Thoracic aorta (tissue), 2 donors: Measurements from ENCODE around the gene SLC4A3. TPM values are rescaled to one million over a fixed set of nuclear protein-coding genes. Genes with fewer than 3 reads are reported as not detected.
A peak's percentile ranks its signal among the peaks of the same experiment; 100 is the strongest.

Experiments
- ATAC-seq: fragments of 150-250 bp; one replicate; pipeline ENCODE4 v1.8.0; 2017; ENCODE audit warnings: low read depth; ENCODE audit not compliant: insufficient number of reproducible peaks, low FRiP score
- DNase-seq: peaks from one replicate; pipeline ENCODE4 v3.0.0-alpha.2; 2020; ENCODE audit warnings: low spot score
- H3K27ac ChIP-seq, 2 donors: fragments of 200-600 bp; sonication (generic); 1 replicate in 1 of 2; 2 replicates in 1 of 2; pipeline ENCODE4 v1.5.1; 2016; ENCODE audit warnings: mild to moderate bottlenecking in 2 of 2, moderate library complexity in 2 of 2
- H3K27me3 ChIP-seq: fragments of 200-600 bp; sonication (generic); replicated peaks from 2 replicates; pipeline ENCODE4 v1.6.0; 2016; ENCODE audit warnings: mild to moderate bottlenecking; ENCODE audit not compliant: insufficient read depth
- H3K36me3 ChIP-seq: fragments of 200-600 bp; sonication (generic); one replicate; pipeline ENCODE4 v1.5.1; 2016
- H3K4me1 ChIP-seq, 2 donors: fragments of 200-600 bp; sonication (generic); 1 replicate in 1 of 2; 2 replicates in 1 of 2; pipeline versions ENCODE4 v1.5.1 to v1.6.0; 2016; ENCODE audit warnings: low read depth in 2 of 2, mild to moderate bottlenecking in 1 of 2; ENCODE audit not compliant: control insufficient read depth in 1 of 2
- H3K4me3 ChIP-seq: fragments of 200-600 bp; sonication (generic); 2 replicates; pipeline ENCODE4 v1.5.1; 2016; ENCODE audit warnings: mild to moderate bottlenecking
- H3K9me3 ChIP-seq: fragments of 200-600 bp; sonication (generic); 2 replicates; pipeline ENCODE4 v1.5.1; 2016
- CTCF ChIP-seq: fragments of 200-600 bp; sonication (generic); IDR thresholded peaks from one replicate; pipeline ENCODE4 v1.5.1; 2019; ENCODE audit warnings: antibody characterized with exemption
- total RNA-seq, 2 donors: library from RNA; depleted of rRNA; stranded (reverse); fragments of >200 nt; gene quantifications; one replicate each; pipeline versions ENCODE4 v1.1.0 to v1.2.3, GENCODE V29; 2016

The SLC4A3 gene
- total RNA-seq, 2 donors from 2014 or later, result 5.6 to 6.5 TPM

GRCh38 chr2:219592736-219593135, 34.7 kb upstream of the SLC4A3 start:
- Histone ChIP-seq H3K4me3 (no peak overlapping the region), H3K27me3 (no peaks in the 10 kb centered on the region), H3K4me1 (peaks cover 6 to 10% of the 10 kb centered on the region in 2 donors), H3K9me3 (no peaks in the 10 kb centered on the region), H3K27ac (no peak overlapping the region), H3K36me3 (no peaks in the 10 kb centered on the region)
- TF ChIP-seq CTCF, result no peak
- no peak for DNase-seq
- no peak for ATAC-seq

- no peaks in the 10 kb centered on the region for H3K27me3 ChIP-seq
- H3K27ac ChIP-seq, result no peak overlapping the region
- no peaks in the 10 kb centered on the region for H3K9me3 ChIP-seq
- H3K4me1 ChIP-seq, result peaks cover 6 to 10% of the 10 kb centered on the region in 2 donors
- DNase-seq (no peak), ATAC-seq (no peak)
- H3K4me3 ChIP-seq, result no peak overlapping the region
- no peaks in the 10 kb centered on the region for H3K36me3 ChIP-seq
- no peak for TF ChIP-seq CTCF
These were observed 34.3 kb upstream of the SLC4A3 start for GRCh38 chr2:219593154-219593553.

GRCh38 chr2:219595256-219595655, 32.2 kb upstream of the SLC4A3 start:
- no peaks in the 10 kb centered on the region for H3K9me3 ChIP-seq
- no peak for ATAC-seq
- H3K4me3 ChIP-seq, result no peak overlapping the region
- no peak overlapping the region for H3K27ac ChIP-seq
- H3K27me3 ChIP-seq, result no peaks in the 10 kb centered on the region
- no peaks in the 10 kb centered on the region for H3K36me3 ChIP-seq
- no peak for TF ChIP-seq CTCF
- peaks cover 6 to 16% of the 10 kb centered on the region in 2 donors for H3K4me1 ChIP-seq
- no peak for DNase-seq

GRCh38 chr2:219596954-219597551, 30.4 kb upstream of the SLC4A3 start:
- peaks cover 6 to 16% of the 10 kb centered on the region in 2 donors for H3K4me1 ChIP-seq
- no peaks in the 10 kb centered on the region for H3K27me3 ChIP-seq
- ATAC-seq (peak; percentile 7), DNase-seq (no peak)
- H3K36me3 ChIP-seq, result no peaks in the 10 kb centered on the region
- H3K9me3 ChIP-seq, result no peaks in the 10 kb centered on the region
- peak overlapping the region; percentile 92 for H3K4me3 ChIP-seq
- H3K27ac ChIP-seq, result peak overlapping the region; percentile 84 to 95
- no peak for TF ChIP-seq CTCF

- no peak for TF ChIP-seq CTCF
- peaks cover 4% of the 10 kb centered on the region for H3K36me3 ChIP-seq
- peaks cover 6 to 16% of the 10 kb centered on the region in 2 donors for H3K4me1 ChIP-seq
- peak within 1 kb of the TSS; percentile 92 for H3K4me3 ChIP-seq
- peak within 1 kb of the TSS; percentile 84 to 95 for H3K27ac ChIP-seq
- H3K9me3 ChIP-seq, result no peaks in the 10 kb centered on the region
- DNase-seq (peak; percentile 97), ATAC-seq (peak; percentile 97)
- no peaks in the 10 kb centered on the region for H3K27me3 ChIP-seq
These were observed 29.7 kb upstream of the SLC4A3 start, which contains the start of gene STK11IP for GRCh38 chr2:219597552-219598307. STK11IP (plus strand) TSS chr2:219597857; CDS start chr2:219598120, 263 bp downstream.
